ENCODE measurements around the gene ZNF253.

DNA sequence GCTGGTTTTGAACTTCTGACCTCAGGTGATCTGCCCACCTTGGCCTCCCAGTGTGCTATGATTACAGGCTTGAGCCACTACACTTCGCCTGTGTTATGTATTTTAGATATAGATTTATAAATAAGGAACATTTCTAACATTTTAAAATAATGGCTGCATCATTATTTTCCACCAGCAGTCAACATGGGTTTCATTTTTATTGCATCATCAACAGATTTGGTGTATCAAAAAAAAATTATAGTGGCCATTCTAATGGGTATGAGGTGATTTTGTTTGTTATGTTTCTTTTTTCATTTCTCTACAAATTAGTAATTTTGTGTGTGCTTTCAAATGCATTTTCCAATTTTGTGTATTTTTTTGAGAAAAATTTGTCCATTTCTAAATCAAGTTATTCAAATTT is 18.9 kb downstream of the ZNF253 start:
- TF ChIP-seq, protein P1, sequence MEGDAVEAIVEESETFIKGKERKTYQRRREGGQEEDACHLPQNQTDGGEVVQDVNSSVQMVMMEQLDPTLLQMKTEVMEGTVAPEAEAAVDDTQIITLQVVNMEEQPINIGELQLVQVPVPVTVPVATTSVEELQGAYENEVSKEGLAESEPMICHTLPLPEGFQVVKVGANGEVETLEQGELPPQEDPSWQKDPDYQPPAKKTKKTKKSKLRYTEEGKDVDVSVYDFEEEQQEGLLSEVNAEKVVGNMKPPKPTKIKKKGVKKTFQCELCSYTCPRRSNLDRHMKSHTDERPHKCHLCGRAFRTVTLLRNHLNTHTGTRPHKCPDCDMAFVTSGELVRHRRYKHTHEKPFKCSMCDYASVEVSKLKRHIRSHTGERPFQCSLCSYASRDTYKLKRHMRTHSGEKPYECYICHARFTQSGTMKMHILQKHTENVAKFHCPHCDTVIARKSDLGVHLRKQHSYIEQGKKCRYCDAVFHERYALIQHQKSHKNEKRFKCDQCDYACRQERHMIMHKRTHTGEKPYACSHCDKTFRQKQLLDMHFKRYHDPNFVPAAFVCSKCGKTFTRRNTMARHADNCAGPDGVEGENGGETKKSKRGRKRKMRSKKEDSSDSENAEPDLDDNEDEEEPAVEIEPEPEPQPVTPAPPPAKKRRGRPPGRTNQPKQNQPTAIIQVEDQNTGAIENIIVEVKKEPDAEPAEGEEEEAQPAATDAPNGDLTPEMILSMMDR (IDR thresholded peaks at IDR 0.05) = no peak
- TF ChIP-seq POLR2A (IDR thresholded peaks at IDR 0.05) = no peak

All from tibial nerve (tissue), 3 donors.